CD4-positive, alpha-beta T cell treated with Interleukin-10 for 1 hour (primary cell): Measurements from ENCODE around the gene TERT.

ENCODE experiments used
- DNase-seq: peaks from one replicate; pipeline ENCODE4 v3.0.0-alpha.2; 2020

The TERT gene

GRCh38 chr5:1215320-1216096 is 79.4 kb downstream of the TERT start:
- DNase-seq, result no peak

- DNase-seq, result no peak
Measured at GRCh38 chr5:1214936-1215220, 80.0 kb downstream of the TERT start.

DNA sequence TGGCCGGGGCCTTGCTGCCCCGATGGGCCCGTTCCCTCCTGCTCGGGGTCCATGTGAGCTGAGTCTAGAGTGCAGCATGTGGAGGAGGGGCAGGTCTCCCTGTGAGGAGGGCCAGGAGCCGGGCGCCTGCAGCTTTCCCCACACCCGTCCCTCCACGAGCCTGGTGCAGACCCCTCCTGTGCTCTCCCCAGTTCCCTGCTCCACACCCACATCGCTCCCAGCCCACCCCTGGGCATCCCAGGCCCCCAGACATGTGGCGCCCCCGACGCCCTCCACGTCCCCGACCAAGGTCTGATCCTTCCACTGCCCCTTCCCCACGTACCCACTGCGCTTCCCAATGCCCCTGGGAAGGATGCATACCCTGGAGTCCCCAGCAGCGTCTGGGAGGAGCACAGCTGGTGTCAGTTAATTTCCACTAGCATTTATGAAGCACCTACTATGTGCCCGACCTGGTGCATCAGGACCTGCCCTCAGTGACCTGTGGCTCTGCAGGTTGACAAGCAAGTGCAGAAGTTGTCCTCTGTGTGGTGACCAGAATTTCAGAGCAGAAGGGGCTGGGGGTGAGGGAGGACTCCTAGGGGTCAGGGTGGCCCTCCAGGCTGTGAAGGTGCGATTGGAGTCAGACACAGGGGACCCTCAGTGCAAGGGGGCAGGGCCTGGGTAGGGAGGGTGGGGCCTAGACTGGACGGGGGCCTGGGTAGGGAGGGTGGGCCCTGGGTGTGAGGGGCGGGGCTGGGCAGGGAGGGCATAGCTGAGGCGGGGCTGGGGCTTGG is 80.5 kb downstream of the TERT start:
- no peak for DNase-seq

DNA sequence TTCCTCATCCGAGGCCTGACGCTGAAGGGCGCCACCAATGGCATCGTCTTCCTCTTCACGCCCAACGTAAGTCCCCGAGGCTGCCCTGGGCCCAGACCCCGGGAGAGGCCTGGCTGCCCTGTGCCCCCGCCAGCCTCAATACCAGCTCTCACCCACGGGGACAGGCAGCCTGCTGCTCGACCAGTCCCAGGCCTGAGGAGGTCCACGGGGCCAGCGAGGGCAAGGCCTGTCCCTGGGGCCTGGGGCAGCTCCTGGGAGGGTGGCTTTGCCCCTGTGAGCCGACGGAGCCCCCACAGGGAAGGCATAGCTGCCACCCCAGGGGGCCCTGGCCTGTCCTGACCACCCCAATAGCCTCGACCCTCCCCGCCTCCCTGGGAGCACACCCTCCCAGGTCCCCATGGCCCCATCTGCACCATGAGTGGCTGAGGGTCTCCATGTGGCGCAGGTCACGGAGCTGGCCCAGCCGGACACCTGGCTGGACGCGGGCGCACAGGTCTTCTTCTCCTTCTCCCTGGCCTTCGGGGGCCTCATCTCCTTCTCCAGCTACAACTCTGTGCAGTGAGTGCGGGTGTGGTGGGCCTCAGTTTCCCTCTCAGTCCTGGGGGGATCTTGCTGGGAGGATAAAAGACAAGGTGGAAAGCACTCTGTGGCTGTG is 81.2 kb downstream of the TERT start:
- DNase-seq, result no peak

- no peak for DNase-seq
Measured at GRCh38 chr5:1212881-1213280, 82.0 kb downstream of the TERT start.

- DNase-seq, result no peak
Measured at GRCh38 chr5:1212271-1212670, 82.6 kb downstream of the TERT start.

DNA sequence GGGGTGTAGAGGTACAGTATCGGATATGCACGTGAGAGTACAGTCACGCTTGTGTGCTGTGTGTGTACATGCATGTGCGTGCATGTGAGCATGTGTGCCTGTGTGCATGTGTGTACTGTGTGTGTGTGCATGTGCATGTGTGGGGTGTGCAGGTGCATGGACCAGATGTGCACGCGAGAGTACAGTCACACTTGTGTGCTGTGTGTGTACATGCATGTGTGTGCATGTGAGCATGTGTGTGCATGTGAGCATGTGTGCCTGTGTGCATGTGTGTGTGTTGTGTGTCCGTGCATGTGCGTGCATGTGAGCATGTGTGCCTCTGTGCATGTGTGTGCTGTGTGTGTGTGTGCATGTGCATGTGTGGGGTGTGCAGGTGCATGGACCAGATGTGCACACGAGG is 83.2 kb downstream of the TERT start:
- DNase-seq, result no peak

DNA sequence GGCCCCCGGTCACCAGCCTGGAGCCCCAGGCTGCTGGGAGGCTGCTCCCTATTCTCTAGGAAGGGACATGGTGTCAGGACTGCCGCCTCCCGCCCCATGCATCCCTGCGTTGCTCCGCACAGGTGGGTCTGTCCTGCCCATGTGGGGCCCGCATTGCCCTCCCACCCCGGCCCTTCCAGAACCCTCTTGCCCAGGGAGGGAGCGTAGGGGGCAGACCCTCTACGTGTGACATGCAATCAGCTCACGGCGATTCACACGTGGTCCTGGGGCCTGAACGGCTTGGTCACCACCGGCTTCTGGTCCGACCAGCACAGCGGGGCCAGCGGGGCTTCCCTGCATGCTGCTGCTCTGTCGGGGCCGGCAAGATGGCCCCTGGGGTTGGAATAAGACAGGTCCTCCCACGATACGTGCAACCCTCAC is 84.0 kb downstream of the TERT start:
- no peak for DNase-seq

GRCh38 chr5:1209896-1210776 is 84.7 kb downstream of the TERT start:
- no peak for DNase-seq

- DNase-seq, result no peak
Measured at GRCh38 chr5:1209489-1209852, 85.4 kb downstream of the TERT start.

- DNase-seq, result no peak
Measured at GRCh38 chr5:1208743-1209488, 86.0 kb downstream of the TERT start.

DNA sequence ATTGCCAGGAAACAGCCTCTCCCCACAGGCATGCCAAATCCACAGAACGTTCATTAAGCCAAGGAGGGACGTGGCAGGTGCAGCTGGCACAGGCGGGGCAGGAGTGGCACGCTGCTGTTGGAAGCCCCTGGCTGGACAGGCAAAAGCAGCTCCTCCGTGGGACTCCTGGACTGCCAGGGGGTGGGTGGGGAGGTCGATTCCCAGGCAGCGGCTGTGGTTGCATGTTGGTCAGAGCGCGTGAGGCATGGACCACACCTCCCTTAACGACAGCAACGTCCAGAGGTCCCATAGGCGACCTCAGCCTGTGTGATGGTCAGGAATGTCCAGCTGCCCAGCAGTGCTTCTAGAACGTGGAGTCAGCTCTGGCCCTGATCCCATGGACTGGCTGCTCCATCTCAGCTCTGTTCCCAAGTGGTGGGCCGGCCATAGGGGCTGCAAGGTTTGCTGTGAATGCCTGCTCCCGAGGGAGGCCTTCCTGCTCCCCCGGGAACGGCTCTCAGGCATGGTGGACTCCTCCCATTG is 86.6 kb downstream of the TERT start:
- DNase-seq, result no peak

DNA sequence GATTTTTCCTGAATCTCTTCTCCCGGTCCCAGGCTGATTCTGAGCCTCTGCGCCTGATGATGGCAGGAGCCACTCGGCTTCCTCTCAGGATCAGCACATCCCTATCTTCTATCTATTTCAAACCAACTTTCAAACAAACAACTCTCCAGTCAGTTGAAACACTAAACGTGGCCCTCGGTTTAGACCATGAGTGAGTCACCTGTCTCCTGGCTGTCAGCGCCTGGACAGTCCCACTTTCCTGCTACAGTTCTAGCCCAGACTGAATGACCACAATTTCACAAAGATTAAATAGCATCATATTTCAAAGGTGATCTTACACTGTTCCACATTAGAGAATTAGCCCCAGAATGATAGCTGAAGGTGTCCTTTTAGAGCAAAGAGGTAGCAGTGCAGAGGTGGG is 87.3 kb downstream of the TERT start:
- DNase-seq, result no peak

- no peak for DNase-seq
Measured at GRCh38 chr5:1206521-1207412, 88.1 kb downstream of the TERT start.

GRCh38 chr5:1205255-1206180 is 89.3 kb downstream of the TERT start:
- DNase-seq, result no peak

DNA sequence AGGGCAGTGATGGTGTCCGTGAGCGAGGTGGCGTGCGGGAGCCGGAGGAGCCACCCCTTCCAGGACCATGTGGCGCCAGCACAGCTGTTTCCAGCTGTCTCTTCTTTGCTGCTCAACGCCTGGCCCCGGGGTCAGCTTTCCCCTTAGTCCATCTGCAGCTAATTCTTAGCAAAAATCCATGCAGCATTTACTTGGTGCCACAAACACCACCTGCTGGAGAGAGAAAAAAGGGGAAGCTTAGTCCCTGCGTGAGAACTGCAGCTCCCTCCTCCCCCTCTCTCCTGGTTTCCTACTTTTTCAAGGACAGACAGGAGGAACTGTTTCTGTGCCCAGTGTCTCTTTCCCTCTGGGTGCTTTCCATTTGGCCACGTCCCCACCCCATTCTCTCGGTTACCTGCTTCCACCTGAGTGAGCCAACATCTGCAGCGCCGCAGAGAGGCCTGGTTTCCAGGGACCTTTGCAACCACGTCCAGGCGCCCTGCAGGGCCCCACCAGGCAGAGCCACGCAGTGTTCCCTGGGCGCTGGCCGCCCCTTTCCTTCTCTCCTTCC is 90.1 kb downstream of the TERT start:
- no peak for DNase-seq

DNA sequence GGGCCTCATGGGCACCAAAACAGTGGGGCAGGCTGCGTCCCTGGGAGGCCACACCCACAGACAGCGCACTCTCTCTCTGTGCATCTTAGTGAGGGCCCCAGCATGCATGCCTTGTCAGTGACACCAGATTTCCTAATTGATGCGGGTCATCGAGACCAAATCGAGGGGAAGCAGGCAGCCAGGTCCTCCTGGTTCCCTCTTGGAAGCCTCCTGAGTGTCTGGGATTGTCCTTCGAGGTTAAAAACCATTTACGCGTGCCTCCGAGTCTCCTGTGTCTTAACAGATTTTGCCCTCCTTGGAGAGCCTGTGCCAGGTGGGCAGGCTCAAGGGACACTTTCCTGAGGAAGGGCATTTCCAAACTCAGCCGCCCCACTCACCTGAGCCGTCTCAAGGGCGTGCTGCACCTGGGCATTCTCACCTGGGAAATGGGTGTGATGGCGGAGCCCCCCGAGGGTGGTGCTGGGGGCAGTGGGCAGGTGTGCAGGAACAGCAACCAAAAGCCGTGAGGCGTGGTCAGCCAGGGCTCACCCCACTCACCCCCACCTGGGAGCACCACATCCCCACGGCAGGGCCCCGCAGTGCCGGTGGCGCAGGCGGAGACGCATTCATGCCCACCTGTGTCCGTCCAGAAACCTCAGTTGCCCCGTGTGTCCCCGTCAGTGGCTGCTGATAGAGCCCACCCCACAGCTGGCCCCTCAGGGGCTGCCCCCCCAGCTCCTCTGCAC is 90.7 kb downstream of the TERT start:
- DNase-seq, result no peak

GRCh38 chr5:1203311-1203967 is 91.4 kb downstream of the TERT start:
- no peak for DNase-seq
